PFSK-1 (cell line): ENCODE data around the gene PDZD2.

ENCODE experiments used
- FOXP2 ChIP-seq: optimal IDR thresholded peaks from 2 replicates; pipeline ENCODE3; 2011; ENCODE audit warnings: borderline replicate concordance, control low read depth, inconsistent platforms; ENCODE audit not compliant: insufficient read depth; ENCODE audit errors: extremely low read length, extremely low read depth
- POLR2AphosphoS5 ChIP-seq: IDR thresholded peaks from 2 replicates; pipeline ENCODE4 v1.6.1; 2012; ENCODE audit warnings: low read depth, mild to moderate bottlenecking, control low read depth, low read length, moderate library complexity
- SIN3A ChIP-seq: IDR thresholded peaks from 2 replicates; pipeline ENCODE4 v1.6.1; 2012; ENCODE audit warnings: mild to moderate bottlenecking, low read length, moderate library complexity, borderline replicate concordance; ENCODE audit not compliant: insufficient read depth
- TAF1 ChIP-seq: IDR thresholded peaks from 2 replicates; pipeline ENCODE4 v1.6.1; 2012; ENCODE audit warnings: low read length, control low read depth, borderline replicate concordance; ENCODE audit not compliant: insufficient read depth
- TF ChIP-seq, protein P1 (sequence below), 2 experiments: IDR thresholded peaks; 2 replicates each; pipeline versions ENCODE4 v1.6.1 to v1.8.0; 2011 to 2012; ENCODE audit warnings: low read depth in 2 of 2, low read length in 2 of 2, control low read depth in 1 of 2, inconsistent platforms in 1 of 2, mild to moderate bottlenecking in 1 of 2, moderate library complexity in 1 of 2; ENCODE audit not compliant: insufficient read depth in 1 of 2

DNA sequence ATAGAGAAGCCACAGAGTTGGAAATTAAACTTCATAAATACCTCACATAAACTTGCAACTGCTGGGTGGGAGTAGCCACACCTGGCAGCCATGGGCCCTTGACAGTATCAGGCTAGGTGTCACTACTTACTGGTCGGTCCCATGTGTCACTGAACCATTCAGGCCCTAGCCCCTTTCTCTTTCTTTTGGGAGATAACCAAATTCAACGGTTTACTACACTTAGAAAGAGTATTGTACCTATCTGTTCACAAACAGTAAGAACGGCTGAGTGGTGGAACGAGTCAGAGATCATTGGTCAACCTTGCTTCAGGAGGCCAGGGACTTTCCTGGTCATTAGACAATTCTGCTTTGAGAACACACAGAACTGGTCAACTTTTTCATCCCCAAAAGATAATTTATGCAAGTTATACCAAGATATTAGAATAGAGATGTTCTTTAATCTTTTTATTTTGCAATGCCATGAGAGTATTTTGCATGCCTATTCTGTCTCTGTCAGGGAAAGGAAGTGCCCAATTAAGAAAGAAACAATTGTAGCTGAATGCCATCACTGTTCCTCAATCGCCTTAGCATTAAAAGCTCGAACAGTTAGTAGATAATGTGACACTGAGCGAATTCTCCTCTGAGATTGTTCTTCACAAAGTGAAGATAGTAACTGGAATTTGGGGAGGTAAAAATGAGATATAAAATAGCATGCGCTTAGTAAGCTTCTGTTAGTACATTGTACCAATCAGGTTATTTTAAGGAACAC, 484.3 kb downstream of the PDZD2 start:
- TF ChIP-seq POLR2AphosphoS5 = no peak
- TF ChIP-seq TAF1 = no peak
- no peak for TF ChIP-seq SIN3A
- TF ChIP-seq, protein P1, sequence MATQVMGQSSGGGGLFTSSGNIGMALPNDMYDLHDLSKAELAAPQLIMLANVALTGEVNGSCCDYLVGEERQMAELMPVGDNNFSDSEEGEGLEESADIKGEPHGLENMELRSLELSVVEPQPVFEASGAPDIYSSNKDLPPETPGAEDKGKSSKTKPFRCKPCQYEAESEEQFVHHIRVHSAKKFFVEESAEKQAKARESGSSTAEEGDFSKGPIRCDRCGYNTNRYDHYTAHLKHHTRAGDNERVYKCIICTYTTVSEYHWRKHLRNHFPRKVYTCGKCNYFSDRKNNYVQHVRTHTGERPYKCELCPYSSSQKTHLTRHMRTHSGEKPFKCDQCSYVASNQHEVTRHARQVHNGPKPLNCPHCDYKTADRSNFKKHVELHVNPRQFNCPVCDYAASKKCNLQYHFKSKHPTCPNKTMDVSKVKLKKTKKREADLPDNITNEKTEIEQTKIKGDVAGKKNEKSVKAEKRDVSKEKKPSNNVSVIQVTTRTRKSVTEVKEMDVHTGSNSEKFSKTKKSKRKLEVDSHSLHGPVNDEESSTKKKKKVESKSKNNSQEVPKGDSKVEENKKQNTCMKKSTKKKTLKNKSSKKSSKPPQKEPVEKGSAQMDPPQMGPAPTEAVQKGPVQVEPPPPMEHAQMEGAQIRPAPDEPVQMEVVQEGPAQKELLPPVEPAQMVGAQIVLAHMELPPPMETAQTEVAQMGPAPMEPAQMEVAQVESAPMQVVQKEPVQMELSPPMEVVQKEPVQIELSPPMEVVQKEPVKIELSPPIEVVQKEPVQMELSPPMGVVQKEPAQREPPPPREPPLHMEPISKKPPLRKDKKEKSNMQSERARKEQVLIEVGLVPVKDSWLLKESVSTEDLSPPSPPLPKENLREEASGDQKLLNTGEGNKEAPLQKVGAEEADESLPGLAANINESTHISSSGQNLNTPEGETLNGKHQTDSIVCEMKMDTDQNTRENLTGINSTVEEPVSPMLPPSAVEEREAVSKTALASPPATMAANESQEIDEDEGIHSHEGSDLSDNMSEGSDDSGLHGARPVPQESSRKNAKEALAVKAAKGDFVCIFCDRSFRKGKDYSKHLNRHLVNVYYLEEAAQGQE (IDR thresholded peaks at IDR 0.05; ENCODE audit: insufficient read depth in 1 of 2, low read depth in 2 of 2, low read length in 2 of 2) = no peak
- TF ChIP-seq FOXP2 = no peak
